ENCODE measurements around the gene AP1S3. TPM values are rescaled to one million over a fixed set of nuclear protein-coding genes. Genes with fewer than 3 reads are reported as not detected.

AP1S3 gene
- total RNA-seq, 1 donor from 2014 or later = 18.0 TPM

GRCh38 chr2:223787358-223787757 lies 50.0 kb downstream of the AP1S3 start:
- peaks cover 5% of the 10 kb centered on the region for H3K4me1 Mint-ChIP-seq
- DNase-seq (ENCODE audit: low spot score in 2 of 2, unreplicated experiment in 2 of 2) = no peak
- H3K27me3 Mint-ChIP-seq (ENCODE audit: low read depth) = no peaks in the 10 kb centered on the region
- H3K9me3 Mint-ChIP-seq = peaks cover 19% of the 10 kb centered on the region
- TF ChIP-seq, protein P1, sequence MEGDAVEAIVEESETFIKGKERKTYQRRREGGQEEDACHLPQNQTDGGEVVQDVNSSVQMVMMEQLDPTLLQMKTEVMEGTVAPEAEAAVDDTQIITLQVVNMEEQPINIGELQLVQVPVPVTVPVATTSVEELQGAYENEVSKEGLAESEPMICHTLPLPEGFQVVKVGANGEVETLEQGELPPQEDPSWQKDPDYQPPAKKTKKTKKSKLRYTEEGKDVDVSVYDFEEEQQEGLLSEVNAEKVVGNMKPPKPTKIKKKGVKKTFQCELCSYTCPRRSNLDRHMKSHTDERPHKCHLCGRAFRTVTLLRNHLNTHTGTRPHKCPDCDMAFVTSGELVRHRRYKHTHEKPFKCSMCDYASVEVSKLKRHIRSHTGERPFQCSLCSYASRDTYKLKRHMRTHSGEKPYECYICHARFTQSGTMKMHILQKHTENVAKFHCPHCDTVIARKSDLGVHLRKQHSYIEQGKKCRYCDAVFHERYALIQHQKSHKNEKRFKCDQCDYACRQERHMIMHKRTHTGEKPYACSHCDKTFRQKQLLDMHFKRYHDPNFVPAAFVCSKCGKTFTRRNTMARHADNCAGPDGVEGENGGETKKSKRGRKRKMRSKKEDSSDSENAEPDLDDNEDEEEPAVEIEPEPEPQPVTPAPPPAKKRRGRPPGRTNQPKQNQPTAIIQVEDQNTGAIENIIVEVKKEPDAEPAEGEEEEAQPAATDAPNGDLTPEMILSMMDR (IDR thresholded peaks at IDR 0.05; ENCODE audit: unreplicated experiment) = no peak
- peaks cover 18% of the 10 kb centered on the region for H3K36me3 Mint-ChIP-seq
- no peak overlapping the region for H3K4me3 Mint-ChIP-seq
- no peak overlapping the region for H3K27ac Mint-ChIP-seq

- Mint-ChIP-seq H3K9me3 (peaks cover 18% of the 10 kb centered on the region), H3K36me3 (peaks cover 17% of the 10 kb centered on the region), H3K27ac (no peak overlapping the region), H3K27me3 (ENCODE audit: low read depth) (no peaks in the 10 kb centered on the region), H3K4me3 (no peak overlapping the region), H3K4me1 (peaks cover 5% of the 10 kb centered on the region)
- DNase-seq (ENCODE audit: low spot score in 2 of 2, unreplicated experiment in 2 of 2) = no peak
- TF ChIP-seq, protein P1 (IDR thresholded peaks at IDR 0.05; ENCODE audit: unreplicated experiment) = no peak
These were observed 50.4 kb downstream of the AP1S3 start for GRCh38 chr2:223786943-223787342.

DNA sequence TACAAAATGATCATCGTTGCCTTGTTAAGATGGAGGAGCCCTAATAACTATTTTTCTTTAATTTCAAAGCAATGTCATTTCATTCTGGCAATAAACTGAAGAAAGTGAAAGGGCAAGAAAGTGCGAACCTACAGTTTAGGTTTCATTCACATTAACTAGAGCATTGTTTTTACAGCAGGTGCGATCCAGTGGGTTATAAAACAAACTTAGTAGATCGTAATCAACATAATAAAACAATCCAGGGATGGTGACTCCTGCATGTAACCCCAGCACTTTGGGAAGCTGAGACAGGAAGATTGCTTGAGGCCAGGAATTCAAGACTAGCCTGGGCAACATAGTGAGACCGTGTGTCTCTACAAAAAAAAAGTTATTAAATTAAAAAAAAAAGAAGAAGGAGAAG lies 51.1 kb downstream of the AP1S3 start:
- TF ChIP-seq, protein P1 (IDR thresholded peaks at IDR 0.05; ENCODE audit: unreplicated experiment) = no peak
- no peak for DNase-seq (ENCODE audit: low spot score in 2 of 2, unreplicated experiment in 2 of 2)
- Mint-ChIP-seq H3K27me3 (ENCODE audit: low read depth) (no peaks in the 10 kb centered on the region), H3K27ac (no peak overlapping the region), H3K9me3 (peaks cover 11% of the 10 kb centered on the region), H3K4me3 (no peak overlapping the region), H3K36me3 (peaks cover 14% of the 10 kb centered on the region), H3K4me1 (peaks cover 5% of the 10 kb centered on the region)

- DNase-seq (ENCODE audit: low spot score in 2 of 2, unreplicated experiment in 2 of 2) = no peak
- Mint-ChIP-seq H3K27ac (no peak overlapping the region), H3K4me1 (peaks cover 5% of the 10 kb centered on the region), H3K36me3 (peaks cover 9% of the 10 kb centered on the region), H3K9me3 (no peaks in the 10 kb centered on the region), H3K27me3 (ENCODE audit: low read depth) (no peaks in the 10 kb centered on the region), H3K4me3 (no peak overlapping the region)
- TF ChIP-seq, protein P1 (IDR thresholded peaks at IDR 0.05; ENCODE audit: unreplicated experiment) = no peak
These were observed 53.1 kb downstream of the AP1S3 start for GRCh38 chr2:223784221-223784772.

GRCh38 chr2:223782629-223783028 lies 54.8 kb downstream of the AP1S3 start:
- Mint-ChIP-seq H3K4me1 (peaks cover 6% of the 10 kb centered on the region), H3K36me3 (peaks cover 9% of the 10 kb centered on the region)

More at GRCh38 chr2:223782629-223783028, 54.8 kb downstream of the AP1S3 start:
- TF ChIP-seq, protein P1 (IDR thresholded peaks at IDR 0.05; ENCODE audit: unreplicated experiment) = no peak
- Mint-ChIP-seq H3K9me3 (no peaks in the 10 kb centered on the region), H3K4me3 (no peak overlapping the region), H3K27ac (no peak overlapping the region), H3K27me3 (ENCODE audit: low read depth) (no peaks in the 10 kb centered on the region)
- DNase-seq (ENCODE audit: low spot score in 2 of 2, unreplicated experiment in 2 of 2) = no peak
